Peyer's patch (tissue), 4 donors: Measurements from ENCODE around the gene P2RX5.

Experiments used
- CTCF ChIP-seq, 6 experiments: fragments of 450-650 bp in 4 of 6; fragments of 200-600 bp in 2 of 6; sonication (generic) in 1 of 6; IDR thresholded peaks; one replicate each; pipeline ENCODE4 v1.5.1; 2017 to 2019; ENCODE audit warnings: antibody characterized with exemption in 6 of 6, mild to moderate bottlenecking in 3 of 6, moderate library complexity in 1 of 6
- POLR2A ChIP-seq, 2 donors: fragments of 450-650 bp; IDR thresholded peaks; one replicate each; pipeline ENCODE4 v1.5.1; 2017; ENCODE audit warnings: antibody characterized with exemption in 2 of 2, mild to moderate bottlenecking in 2 of 2, moderate library complexity in 2 of 2

GRCh38 chr17:3656353-3656752, 39.6 kb downstream of the P2RX5 start:
- TF ChIP-seq CTCF (IDR thresholded peaks at IDR 0.05), result no peak
- TF ChIP-seq POLR2A (IDR thresholded peaks at IDR 0.05), result no peak
